ENCODE results near the gene TTC8.

The TTC8 gene

GRCh38 chr14:88870777-88871176 is 46.3 kb downstream of the TTC8 start:
- no peaks in the 10 kb centered on the region for H3K9me3 ChIP-seq
- DNase-seq: no peak
- no peak overlapping the region for H3K4me3 ChIP-seq (ENCODE audit: low read depth, low read length)
- H3K4me1 ChIP-seq: peaks cover 18% of the 10 kb centered on the region
- peaks cover 98% of the 10 kb centered on the region for H3K36me3 ChIP-seq
- no peaks in the 10 kb centered on the region for H3K27me3 ChIP-seq
- no peak for TF ChIP-seq CTCF (IDR thresholded peaks at IDR 0.05; ENCODE audit: low read depth, low read length)

GRCh38 chr14:88871429-88871828 is 47.0 kb downstream of the TTC8 start:
- H3K36me3 ChIP-seq: peaks cover 97% of the 10 kb centered on the region
- no peaks in the 10 kb centered on the region for H3K27me3 ChIP-seq
- H3K4me1 ChIP-seq: peaks cover 21% of the 10 kb centered on the region
- H3K4me3 ChIP-seq (ENCODE audit: low read depth, low read length): no peak overlapping the region
- TF ChIP-seq CTCF (IDR thresholded peaks at IDR 0.05; ENCODE audit: low read depth, low read length): no peak
- DNase-seq: no peak
- no peaks in the 10 kb centered on the region for H3K9me3 ChIP-seq

DNA sequence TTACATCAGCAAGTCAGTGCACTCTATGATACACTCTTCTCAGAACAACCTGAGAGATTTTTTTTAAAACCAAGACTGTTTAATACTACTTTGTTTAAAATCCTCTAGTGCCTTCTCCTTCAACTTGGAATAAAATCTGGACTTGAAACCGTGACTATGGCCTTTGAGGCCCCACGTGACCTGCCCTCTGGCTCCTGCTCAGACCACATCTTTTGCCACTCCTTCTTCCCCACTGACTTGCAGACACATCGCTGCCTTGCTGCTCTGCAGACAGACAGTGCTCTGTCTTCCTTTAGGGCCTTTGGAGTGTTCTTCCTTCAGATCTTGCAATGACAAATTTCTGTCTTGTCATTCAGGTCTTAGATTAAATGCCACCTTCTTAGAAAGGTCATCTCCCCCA is 48.5 kb downstream of the TTC8 start:
- Histone ChIP-seq H3K9me3 (no peaks in the 10 kb centered on the region), H3K36me3 (peaks cover 95% of the 10 kb centered on the region), H3K4me3 (ENCODE audit: low read depth, low read length) (no peak overlapping the region), H3K27me3 (no peaks in the 10 kb centered on the region), H3K4me1 (peaks cover 24% of the 10 kb centered on the region)
- no peak for DNase-seq
- no peak for TF ChIP-seq CTCF (IDR thresholded peaks at IDR 0.05; ENCODE audit: low read depth, low read length)

DNA sequence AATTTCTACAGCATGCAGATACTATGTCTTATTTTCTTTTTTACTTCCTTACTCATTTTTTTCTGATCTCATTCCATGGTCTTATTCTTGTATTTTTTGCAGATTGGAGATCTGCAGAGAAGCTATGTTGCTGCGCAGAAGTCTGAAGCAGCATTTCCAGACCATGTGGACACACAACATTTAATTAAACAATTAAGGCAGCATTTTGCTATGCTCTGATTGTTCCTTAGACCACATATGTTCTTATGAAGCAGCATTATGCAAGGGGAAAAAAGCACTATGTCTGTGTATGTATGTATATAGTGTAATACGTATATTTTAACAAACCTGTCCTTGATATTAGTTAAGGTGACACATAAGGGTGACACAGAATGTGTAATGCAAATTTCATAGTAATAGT is 52.7 kb downstream of the TTC8 start:
- H3K4me3 ChIP-seq (ENCODE audit: low read depth, low read length): no peak overlapping the region
- TF ChIP-seq CTCF (IDR thresholded peaks at IDR 0.05; ENCODE audit: low read depth, low read length): no peak
- H3K4me1 ChIP-seq: peaks cover 20% of the 10 kb centered on the region
- DNase-seq: no peak
- H3K9me3 ChIP-seq: peaks cover 18% of the 10 kb centered on the region
- peaks cover 96% of the 10 kb centered on the region for H3K36me3 ChIP-seq
- H3K27me3 ChIP-seq: no peaks in the 10 kb centered on the region

DNA sequence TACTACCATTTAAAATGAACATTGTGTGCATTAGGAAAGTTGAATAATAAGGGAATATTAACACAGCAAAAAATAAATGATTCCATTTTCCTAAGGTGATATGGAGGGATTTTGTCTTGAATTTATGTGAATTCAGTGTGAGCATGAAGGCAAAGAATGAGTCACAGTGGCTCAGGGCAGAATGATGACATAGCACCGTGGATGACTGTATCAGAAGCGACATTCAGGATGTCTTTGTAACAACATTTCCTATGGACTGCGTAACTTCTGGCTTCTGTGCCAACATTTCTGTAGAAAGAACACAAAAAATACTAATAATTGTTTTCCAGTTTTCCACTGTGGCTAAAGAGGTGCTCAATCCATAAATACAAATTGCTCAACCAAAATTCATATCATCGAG is 54.6 kb downstream of the TTC8 start:
- TF ChIP-seq CTCF (IDR thresholded peaks at IDR 0.05; ENCODE audit: low read depth, low read length): no peak
- no peak overlapping the region for H3K4me3 ChIP-seq (ENCODE audit: low read depth, low read length)
- H3K9me3 ChIP-seq: peaks cover 21% of the 10 kb centered on the region
- DNase-seq: no peak
- peaks cover 16% of the 10 kb centered on the region for H3K4me1 ChIP-seq
- no peaks in the 10 kb centered on the region for H3K27me3 ChIP-seq
- H3K36me3 ChIP-seq: peaks cover 93% of the 10 kb centered on the region

DNA sequence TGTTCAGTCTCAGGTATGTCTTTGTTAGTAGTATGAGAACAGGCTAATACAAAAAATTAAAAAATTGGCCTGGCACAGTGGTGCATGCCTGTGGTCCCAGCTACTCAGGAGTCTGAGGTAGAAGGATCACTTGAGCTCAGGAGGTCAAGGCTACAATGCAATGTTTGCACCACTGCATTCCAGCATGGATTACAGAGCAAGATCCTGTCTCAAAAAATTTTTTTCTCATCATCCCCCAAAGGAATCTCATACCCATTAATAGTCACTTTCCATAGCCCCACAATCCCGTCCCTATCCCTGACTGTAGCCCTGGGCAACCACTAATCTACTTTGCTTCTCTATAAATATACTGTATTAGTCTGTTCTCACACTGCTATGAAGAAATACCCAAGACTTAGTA is 57.8 kb downstream of the TTC8 start:
- Histone ChIP-seq H3K9me3 (peaks cover 21% of the 10 kb centered on the region), H3K27me3 (no peaks in the 10 kb centered on the region), H3K4me3 (ENCODE audit: low read depth, low read length) (no peak overlapping the region), H3K4me1 (peaks cover 5% of the 10 kb centered on the region), H3K36me3 (peaks cover 64% of the 10 kb centered on the region)
- no peak for DNase-seq
- TF ChIP-seq CTCF (IDR thresholded peaks at IDR 0.05; ENCODE audit: low read depth, low read length): no peak
